GM21737 (cell line): ENCODE measurements around the gene PTGIR.
A peak's percentile ranks its signal among the peaks of the same experiment; 100 is the strongest.
"Not testable (repeated sequence)": the region's sequence is repeated elsewhere in the genome, so short reads cannot be mapped to it uniquely, and the experiment has no call there.

Experiments used
- ATAC-seq: cut with Tn5 transposase; IDR thresholded peaks from one replicate; pipeline ENCODE4 v1.9.1; 2021; ENCODE audit warnings: mild to moderate bottlenecking, moderate library complexity; ENCODE audit not compliant: unreplicated experiment

PTGIR gene

DNA sequence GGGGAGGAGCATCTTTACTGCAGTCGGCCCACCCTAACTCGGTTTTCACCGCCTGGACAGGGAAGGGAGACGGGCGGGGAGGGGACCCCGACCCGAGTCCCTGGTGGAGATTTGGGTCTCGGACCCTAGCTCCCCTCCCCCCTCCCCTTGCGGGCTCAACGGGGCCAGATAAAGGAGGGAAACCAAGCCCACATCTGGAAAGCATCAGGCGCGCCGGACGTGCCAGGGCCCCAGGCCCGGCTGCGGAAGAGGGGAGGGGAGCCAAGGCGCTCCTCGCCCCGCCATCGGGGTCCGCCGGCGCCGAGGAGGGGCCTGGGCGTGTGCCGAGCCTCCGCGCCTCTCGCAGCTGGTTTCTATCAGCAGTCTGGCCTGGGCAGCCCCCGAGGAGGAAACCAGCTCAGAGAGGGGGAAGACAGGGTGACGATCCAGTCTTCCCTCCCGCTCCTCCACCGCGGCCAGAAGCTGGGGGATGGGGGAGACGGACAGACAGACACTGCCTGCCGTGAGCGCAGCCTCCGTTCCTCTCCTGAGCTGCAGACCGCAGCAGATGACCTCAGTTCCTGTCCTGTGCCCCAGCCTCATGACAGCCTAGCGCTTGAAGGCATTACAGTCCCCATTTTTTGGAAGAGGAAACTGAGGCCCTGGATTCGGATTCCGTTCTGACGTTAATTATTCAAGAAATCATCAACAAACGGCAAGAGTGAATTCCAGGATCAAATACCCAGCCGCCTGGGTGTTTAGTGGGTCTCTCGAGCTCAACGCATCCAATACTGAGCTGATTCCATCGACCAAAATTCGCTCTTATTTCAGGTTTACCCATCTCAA, 14.7 kb upstream of the PTGIR start:
- peak; percentile 16 for ATAC-seq

DNA sequence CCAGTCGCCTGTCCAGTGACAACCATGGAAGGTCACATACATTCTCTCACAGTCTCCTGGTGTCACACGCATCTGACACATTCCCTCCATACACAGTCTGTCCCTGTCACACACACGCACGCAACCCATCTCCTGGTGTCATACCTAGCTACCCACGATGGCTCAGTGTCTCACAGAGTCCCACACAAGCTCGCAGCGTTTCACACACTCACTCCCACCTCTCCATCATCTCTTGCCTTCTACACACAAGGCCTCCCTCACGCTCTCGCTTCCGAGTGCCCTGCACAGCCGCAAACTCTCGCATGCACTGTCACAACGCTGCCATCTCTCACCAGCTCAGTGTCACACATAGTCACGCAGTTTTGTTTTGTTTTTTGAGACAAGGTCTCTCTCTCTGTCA, 12.3 kb upstream of the PTGIR start:
- ATAC-seq: no peak

DNA sequence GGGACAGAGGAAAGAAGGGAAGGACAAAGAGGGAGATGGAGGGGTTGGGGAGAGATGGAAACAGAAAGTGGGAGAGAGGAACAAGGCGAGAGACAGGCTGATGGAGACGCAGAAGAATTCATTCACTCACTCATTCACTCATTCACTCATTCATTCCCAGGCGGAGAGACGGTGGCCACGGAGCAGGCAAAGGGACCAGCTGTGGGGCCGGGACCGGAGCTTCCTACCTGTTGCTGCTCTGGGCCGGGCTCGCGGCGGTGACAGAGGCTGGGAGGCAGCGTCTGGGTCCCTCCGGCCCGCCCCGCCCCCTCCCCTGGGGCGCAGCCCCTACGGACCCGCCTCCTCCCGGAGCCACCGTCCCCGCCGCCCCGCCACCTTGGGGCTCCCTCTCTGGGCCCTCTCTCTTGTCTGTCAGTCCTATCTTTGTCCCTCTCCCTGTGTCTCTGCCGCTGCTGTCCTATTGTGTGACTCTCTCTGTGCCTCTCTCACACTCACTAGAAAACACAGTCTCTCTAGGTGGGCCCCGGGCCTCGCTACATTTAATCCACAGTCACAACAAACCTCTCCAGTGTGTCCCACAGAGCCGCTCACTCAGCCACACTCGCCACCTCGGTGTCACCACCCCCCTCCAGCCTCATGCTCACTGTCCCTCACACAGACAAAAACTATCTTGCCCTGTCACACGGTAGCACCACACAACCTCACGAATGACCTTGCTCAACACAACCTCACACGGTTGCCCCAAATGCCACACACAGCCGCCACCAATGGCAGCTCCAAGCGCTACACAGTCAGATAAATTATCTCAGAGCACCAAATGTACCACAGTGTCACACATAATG, 11.3 kb upstream of the PTGIR start, which contains the start of gene GNG8:
Gene GNG8 (minus strand): TSS at position 283 of the 842 bp plus-strand sequence. CDS start 1,520 bp downstream, outside the sequence.
- ATAC-seq: no peak

DNA sequence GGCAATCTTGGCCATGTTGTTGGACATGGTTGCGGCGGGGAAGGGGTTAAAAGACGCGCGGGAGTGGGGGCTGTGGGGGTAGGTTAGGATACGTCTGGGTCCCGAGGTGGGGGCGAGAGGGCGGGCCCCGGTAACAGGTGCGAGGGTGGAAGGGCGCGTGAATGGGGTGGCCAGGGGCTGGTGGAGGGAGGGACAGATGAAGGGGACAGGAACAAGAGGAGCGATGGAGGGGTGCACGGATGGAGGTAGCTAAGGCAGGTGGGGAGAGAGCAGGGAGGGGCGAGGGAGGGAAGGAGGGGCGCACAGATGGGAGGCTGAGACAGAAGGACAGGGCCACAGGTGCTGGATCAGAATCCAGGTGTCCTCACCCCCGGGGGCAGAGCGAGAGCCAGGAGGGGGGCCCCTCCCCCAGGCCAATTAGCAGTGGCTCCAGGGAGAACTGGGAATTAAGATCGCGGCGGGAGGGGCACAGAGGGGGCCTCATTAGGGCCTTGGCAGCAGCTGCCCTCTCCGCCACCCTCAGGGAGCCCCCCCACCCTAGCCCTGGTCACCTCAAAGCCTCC, 9.8 kb upstream of the PTGIR start:
- ATAC-seq: no peak

DNA sequence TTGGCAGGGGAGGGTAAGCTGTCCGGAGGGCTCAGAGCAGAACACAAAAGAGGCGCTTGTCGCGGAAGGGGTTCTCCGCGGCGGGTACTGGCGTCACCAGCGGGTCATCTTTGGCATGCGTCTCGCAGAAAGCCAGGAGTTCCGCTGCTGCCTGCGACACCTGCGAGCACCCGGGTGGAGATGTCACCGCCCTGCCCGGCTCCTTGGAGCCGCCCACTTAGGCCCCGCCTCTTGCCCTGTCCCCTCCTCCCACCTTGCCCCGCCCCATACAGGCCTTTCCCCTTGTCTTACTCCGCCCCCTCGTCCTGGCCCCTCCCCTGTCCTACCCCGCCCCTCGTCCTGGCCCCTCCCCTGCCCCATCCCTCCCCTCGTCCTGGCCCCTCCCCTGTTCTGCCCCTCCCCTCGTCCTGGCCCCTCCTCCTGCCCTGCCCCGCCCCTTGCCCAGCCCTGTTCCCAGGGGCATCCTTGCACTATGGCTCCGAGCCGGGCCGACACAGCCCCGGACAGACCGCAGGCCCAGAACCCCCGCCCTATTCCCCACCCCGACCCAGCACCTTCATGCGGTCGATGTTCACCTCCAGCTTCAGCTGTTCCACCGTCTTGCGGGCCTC, 9.3 kb upstream of the PTGIR start:
- peak; percentile 50 for ATAC-seq

DNA sequence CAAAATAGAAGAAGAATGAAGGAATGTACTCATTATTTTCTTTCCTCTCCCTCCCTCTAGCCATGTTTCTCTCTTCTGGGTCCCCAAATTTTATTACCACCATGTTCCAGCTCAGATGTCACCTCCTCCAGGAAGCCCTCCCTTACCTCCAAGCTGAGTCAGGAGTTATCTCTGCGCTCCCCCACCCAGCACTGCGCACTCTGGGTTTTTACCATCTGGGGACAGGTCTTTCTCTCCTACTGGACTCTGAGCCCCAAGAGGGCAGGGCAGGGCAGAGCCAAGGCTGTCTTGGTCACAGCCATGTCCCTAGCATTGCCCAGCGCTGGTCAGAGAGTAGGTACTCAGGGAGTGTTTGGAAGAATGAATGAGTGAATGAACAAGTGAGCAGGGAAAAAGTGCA, 8.2 kb upstream of the PTGIR start:
- ATAC-seq: no peak

DNA sequence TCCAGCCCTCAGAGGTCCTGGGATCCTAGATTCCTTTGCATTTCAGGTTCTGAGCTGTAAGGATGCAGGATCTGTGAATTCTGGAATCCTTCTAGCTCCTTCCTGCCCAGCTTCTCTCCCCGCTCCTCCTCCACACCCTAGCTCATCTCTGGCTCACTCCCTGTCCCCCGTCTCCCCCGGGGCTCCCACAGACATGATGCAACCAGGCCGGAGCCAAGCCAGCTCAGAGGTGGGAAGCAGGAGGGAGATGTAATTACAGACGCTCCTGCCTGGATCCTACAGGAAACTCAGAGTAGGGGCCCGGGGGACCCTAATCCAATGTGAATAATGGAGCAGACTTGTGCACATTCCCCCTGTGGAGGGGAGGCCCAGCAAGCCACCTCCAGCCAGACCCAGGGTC, 6.6 kb upstream of the PTGIR start:
- ATAC-seq: no peak

DNA sequence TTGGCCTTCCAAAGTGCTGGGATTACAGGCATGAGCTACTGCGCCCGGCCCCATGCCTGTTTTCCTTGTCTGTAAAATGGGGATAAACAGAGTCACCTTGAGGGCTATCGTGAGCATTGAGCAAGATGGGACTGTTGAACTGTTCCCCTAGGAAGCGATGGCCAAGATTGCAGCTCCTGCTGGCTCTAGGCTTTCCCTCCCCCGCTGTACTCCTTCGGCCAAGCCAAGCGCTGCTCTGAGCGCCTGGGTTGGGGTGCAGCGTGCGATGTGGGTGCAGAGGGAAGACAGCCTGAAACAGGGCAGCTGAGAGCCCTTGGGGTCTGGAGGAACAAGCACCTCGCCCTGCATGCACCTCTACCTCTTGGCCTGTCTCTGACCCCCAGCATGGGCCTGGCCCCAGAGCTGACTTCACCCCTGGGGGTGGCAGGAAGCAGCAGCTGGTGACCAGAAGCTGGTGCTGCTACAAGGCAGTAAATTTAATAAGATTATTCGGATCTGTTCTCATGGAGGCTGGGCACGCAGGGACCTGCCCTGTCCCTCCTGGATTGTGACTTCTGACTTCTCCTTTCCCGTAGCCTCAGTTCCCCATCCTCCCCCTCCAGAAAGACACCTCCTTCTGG, 5.8 kb upstream of the PTGIR start:
- no peak for ATAC-seq

DNA sequence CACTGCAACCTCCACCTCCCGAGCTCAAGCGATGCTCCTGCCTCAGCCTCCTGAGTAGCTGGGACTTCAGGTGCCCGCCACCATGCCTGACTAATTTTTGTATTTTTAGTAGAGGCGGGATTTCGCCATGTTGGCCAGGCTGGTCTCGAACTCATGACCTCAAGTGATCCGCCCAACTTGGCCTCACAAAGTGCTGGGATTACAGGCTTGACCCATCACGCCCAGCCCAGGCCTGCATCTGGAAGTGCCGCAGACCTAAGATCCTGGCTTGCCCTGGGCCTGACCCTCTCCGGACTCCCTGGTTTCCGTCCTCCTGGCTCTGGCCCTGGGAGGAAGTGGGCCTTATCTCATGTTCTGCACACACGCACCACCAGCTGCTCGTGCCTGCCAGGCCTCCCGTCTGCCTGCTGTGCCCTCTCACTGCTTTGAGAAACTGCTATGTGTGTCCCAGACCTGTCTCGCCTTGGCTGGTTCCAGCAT, 4.7 kb upstream of the PTGIR start:
- no peak for ATAC-seq

DNA sequence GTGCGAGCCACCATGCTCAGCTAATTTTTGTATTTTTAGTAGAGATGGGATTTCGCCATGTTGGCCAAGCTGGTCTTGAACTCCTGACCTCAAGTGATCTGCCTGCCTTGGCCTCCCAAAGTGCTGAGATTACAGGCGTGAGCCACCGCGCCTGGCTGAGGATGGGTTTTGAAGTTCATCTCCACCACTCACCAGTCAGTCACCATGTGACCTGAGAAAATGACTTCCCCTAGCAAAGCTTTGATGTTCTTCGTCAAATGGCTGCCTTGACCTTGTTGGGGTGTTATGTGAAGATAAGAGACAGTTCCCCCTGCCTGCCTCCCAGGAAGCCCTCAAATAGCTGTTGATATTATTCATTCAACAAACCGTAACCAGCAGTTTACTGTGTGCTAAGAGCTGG, 4.1 kb upstream of the PTGIR start:
- ATAC-seq: not testable (repeated sequence)

DNA sequence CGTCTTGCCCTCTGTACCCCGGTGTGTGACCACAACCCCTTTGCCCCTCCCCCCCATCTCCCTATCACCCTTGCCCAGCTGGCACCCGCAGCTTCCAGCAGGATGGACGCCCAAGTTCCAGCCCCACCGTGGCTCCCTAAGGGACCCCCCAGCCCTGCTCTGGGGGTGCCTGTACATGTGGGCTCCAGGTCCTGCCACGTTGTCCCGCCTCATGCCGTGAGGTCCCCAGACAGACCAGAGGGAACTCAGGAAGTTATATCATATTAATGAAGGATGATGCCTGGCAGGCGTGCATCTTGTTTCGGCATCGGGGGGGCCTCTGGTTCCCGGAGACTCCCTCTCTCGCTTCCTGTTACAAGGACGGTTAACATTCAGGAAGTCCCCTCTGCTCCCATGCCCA, 1.6 kb upstream of the PTGIR start:
- ATAC-seq: no peak

DNA sequence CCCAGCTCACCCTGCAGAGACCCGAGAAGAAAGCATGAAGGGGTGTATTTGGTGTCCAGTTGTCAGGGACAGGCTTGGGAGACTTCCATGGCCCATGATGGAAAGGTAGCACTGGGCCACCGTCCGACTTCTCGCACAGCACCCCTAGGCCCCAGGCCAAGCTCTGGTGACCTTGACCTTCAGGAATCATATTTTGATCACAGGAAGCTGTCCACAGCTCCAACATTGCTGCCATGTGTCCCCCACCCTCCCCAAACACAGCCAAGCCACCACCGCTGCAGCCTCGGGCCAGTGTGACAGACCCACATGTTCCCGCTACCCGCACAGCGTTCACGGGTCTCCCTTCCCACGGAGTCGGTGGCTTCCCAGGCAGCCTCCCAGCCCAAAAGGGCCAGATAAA, 842 bp upstream of the PTGIR start:
- no peak for ATAC-seq

DNA sequence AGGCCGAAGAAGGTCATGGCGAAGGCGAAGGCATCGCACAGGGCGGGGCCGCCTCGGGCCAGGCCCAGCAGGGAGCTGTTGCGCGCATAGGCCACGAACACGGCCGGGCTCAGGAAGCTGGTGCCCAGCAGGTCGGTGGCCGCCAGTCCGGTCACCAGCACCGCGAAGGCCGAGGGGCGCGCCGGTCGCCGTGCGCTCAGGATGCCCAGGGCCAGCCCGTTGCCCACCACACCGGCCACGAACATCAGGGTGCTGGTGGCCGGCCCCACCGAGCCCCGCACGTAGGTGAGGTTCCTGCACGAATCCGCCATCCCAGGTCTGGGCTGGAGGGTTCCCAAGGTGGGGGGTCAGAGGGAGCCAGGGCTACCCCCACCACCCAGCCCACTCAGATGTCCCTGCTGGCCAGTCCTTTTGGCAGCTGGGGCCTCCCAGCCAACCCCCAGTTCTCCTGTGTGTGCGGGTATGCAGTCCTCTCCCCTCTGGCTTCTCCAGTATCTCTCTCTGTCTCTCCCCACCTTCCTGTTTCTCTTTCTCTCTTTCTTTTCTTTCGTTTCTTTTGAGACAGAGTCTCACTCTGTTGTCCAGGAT, 880 bp downstream of the PTGIR start:
- ATAC-seq: no peak

DNA sequence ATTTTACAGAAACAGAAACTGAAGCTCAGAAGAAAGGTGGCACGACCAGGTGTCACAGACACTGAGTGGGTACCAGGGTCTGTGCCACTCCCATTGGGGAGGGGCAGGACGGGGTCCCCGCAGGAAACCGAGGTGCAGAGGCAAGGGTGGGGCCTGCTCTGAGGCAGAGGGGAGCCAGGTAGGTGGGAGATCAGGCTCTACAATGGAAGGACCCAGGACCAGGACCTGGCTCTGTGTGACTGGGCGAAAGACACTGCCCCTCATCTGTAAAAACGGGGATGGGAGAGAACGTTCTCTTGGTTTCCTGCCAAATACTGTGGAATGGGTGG, 2.8 kb downstream of the PTGIR start:
- no peak for ATAC-seq

DNA sequence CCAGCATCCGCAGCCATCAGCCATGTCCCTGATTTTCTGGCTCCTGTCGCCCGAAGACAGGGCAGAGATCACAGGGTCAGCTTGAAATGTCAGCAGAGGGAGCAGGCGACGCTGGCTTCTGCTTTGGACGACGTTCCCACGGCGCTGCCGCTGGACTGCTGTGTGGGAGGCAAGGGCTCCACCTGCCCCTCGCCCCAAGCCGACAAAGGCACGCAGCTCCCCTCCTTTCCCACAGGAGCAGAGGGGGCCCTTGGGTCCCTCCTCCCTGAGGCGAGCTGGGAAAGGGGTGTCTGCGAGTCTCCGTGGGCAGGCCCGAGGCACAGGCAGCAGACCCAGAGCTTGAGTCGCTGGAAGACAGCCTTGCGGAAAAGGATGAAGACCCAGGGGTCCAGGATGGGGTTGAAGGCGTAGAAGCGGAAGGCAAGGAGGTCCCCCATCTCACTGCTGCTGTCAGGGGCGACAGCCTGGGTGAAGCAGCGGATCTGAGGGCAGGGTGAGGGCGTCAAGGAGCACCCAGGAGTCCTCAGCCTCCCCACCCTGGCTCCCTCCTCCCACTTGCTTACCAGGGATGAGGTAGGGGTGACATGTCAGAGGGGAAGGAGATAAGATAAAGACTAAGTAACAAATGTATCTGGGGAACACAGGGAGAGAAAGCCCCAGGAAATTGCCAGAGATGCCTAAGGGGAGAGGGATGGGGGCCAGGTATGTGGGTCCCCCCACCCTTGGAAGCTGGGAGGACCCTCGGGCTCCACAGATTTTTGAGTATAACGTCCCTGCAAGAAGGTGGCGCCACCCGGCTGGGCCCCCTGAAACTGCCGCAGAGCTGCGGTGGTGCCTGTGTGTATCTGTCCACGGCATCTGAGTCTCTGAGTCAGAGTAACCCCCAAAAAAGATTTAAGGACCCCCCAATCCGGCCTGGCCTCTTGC, 3.4 kb downstream of the PTGIR start:
- ATAC-seq: no peak

DNA sequence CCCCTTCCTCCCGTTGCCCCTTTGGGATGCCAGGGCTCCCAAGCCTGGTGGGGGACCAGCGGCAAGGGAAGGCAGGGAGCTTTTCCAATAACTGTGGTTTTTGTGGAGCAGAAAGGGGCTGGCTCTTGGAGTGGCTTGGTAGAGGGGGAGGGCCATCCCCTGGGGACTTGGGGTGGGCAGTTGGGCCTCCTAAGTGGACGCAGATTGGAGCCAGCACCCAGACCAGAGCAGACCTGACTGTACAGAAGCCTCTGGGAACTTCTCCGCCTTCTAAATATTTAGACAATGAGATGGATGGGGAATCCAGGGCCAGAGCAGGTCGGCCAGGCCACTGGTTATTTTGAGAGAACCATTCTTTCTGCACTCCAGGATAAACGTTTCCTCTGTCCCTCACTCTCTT, 4.2 kb downstream of the PTGIR start:
- no peak for ATAC-seq

DNA sequence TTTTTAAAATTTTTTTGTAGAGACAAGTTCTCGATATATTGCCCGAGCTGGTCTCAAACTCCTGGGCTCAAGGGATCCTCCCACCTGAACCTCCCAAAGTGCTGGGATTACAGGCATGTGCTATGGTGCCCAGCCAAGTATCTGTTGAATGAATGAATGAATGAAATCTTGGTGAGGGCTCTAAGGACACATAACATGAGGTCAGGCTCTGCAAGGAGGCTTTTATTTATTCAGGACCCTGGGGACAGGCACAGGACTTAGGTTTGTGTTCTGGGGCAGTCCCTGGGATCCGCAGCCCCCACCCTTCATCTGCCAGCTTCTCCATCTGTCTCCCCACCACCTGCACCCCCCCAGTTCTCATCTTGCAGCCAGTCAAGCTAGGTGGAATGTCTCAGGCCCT, 4.6 kb downstream of the PTGIR start:
- ATAC-seq: no peak

DNA sequence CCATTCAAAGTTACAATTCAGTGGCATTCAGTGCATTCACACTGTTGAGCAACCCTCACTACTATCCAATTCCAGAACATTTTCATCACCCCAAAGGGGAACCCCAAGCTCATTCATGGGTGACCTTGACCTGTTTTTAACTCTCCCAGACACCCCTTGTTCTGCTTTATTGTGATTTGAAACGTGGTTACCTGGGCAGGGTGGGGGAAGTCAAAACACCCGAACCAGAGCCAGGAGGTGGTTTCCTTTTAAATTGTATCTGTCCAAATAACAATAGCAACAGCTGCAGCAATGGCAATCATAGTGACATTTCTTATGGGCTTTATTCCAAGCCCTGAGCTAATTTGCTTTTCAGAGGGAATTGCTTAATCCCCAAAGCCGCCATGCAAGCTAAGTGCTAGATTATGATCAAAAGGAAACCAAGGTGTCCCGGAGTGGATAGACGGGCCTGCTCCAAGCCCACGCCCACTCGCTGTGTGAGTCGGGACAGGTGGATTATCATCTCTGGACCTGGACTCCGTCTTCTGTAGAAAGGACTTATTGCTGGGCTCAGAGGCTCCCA, 6.1 kb downstream of the PTGIR start:
- no peak for ATAC-seq

DNA sequence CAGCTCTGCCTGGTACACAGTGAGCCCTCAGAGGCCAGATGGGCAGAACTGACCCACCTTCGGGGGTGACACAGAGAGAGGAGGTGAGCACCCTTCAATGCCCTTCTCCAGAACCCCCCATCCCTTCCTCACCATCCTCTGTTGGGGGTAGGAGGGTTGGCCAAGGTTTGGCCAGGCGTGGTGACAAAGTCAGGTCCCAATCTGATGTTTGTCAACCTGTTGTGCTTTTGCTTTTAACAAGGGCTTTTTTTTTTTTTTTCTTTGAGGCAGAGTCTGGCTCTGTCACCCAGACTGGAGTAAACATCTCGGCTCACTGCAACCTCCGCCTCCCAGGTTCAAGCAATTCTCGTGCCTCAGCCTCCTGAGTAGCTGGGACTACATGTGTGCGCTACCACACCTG, 7.3 kb downstream of the PTGIR start:
- no peak for ATAC-seq
